ENCODE measurements around the gene KCTD11.

DNA sequence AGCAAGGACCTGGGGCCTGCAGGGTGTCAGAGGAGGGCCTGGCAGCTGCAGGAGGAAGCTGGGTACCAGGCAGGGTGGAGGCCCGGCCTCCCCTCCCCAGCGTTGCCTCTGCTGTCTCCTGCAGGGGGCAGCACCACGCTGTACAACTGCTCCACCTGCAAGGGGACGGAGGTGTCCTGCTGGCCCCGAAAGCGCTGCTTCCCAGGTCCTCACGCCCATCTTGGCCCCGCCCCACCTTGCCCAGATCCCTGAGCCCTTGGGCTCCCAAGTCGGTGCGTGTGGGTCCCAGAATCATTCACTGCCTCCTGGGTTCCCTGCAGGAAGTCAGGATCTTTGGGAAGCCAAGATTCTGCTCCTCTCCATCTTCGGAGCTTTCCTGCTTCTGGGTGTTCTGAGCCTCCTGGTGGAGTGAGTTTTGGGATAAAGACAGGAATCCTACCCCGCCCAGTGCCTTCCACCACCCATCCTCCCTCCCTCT, 4.1 kb downstream of the KCTD11 start:
- TF ChIP-seq, protein P1, sequence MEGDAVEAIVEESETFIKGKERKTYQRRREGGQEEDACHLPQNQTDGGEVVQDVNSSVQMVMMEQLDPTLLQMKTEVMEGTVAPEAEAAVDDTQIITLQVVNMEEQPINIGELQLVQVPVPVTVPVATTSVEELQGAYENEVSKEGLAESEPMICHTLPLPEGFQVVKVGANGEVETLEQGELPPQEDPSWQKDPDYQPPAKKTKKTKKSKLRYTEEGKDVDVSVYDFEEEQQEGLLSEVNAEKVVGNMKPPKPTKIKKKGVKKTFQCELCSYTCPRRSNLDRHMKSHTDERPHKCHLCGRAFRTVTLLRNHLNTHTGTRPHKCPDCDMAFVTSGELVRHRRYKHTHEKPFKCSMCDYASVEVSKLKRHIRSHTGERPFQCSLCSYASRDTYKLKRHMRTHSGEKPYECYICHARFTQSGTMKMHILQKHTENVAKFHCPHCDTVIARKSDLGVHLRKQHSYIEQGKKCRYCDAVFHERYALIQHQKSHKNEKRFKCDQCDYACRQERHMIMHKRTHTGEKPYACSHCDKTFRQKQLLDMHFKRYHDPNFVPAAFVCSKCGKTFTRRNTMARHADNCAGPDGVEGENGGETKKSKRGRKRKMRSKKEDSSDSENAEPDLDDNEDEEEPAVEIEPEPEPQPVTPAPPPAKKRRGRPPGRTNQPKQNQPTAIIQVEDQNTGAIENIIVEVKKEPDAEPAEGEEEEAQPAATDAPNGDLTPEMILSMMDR (IDR thresholded peaks at IDR 0.05): peak; percentile 49 to 85 (median 79)
- TF ChIP-seq POLR2A (IDR thresholded peaks at IDR 0.05): no peak

All from thyroid gland (tissue), 4 donors.